Measurements from ENCODE around the gene GYS1. TPM values are rescaled to one million over a fixed set of nuclear protein-coding genes. Genes with fewer than 3 reads are reported as not detected.

The GYS1 gene
- total RNA-seq, 1 donor from 2014 or later: 45.7 TPM

DNA sequence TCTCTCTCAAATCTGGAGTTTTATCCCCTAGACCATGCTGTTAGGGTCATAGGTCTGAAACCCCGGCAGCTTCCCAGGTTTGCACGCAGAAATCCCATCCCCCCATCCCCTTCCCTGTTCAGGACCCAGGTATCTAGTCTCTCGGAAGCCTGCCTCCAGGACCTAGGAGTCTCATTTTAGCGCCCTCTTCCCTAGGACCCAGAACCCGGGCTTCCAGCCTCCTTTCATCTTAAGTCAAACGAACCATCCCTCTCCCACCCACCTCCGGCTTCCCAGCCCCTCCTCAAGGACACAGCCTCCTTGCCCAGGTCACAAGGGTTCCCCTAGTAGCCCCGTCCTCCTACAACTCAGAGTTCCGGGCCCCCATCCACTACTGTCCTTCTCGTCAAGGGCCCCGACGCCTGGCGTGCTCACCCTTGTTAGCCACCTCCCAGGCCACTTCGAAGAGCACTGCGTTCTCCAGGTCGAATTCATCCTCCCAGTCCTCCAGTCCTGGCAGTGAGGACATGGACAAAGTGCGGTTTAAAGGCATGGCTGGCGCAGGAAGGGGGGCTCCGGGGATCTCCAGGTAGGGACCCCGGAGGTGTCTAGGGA is 431 bp downstream of the GYS1 start:
- peaks cover 17% of the 10 kb centered on the region for H3K36me3 Mint-ChIP-seq (ENCODE audit: low read depth, unreplicated experiment)
- peak overlapping the region; percentile 97 for H3K4me3 Mint-ChIP-seq (ENCODE audit: unreplicated experiment)
- TF ChIP-seq, protein P1, sequence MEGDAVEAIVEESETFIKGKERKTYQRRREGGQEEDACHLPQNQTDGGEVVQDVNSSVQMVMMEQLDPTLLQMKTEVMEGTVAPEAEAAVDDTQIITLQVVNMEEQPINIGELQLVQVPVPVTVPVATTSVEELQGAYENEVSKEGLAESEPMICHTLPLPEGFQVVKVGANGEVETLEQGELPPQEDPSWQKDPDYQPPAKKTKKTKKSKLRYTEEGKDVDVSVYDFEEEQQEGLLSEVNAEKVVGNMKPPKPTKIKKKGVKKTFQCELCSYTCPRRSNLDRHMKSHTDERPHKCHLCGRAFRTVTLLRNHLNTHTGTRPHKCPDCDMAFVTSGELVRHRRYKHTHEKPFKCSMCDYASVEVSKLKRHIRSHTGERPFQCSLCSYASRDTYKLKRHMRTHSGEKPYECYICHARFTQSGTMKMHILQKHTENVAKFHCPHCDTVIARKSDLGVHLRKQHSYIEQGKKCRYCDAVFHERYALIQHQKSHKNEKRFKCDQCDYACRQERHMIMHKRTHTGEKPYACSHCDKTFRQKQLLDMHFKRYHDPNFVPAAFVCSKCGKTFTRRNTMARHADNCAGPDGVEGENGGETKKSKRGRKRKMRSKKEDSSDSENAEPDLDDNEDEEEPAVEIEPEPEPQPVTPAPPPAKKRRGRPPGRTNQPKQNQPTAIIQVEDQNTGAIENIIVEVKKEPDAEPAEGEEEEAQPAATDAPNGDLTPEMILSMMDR (IDR thresholded peaks at IDR 0.05; ENCODE audit: unreplicated experiment): no peak
- DNase-seq (ENCODE audit: low spot score): peak; percentile 13
- peaks cover 13% of the 10 kb centered on the region for H3K27me3 Mint-ChIP-seq (ENCODE audit: unreplicated experiment)
- H3K27ac Mint-ChIP-seq (ENCODE audit: unreplicated experiment): peak overlapping the region; percentile 72
- H3K9me3 Mint-ChIP-seq (ENCODE audit: unreplicated experiment): no peaks in the 10 kb centered on the region
- H3K4me1 Mint-ChIP-seq (ENCODE audit: unreplicated experiment): peaks cover 31% of the 10 kb centered on the region

DNA sequence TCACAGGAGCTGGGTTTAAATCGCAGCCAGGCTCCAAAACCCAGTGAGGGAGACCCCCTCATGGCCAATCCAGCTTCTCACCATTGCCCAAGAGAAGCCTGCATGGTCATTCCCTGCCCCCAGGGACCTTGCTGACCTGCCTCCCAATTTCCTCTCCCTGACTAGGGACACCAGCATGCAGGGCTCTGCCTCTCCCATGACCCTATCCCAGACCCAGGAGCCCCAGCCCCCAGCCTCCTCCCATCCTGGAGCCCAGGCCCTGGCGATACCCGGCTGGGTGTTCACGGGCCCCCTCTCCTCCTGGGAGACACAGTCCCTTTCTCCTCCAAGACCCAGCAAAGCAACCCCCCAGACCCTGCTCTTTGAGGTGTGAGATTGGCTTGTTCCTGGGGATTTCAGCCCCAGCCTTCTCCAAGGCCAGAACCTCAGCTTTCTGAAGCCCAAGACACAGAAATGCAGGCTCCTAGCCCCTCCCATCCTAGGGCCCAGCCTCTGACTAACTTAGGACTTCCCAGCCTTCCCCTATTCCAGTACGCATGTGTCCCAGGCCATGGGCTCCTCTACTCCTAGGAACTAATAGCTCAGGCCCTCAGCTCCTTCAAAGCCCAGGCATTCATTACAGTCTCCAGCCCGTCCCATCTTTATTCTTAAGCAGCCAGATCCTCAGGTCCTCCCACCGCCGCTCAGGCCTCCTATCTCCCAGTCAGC is 1.1 kb downstream of the GYS1 start:
- TF ChIP-seq, protein P1 (IDR thresholded peaks at IDR 0.05; ENCODE audit: unreplicated experiment): no peak
- Mint-ChIP-seq H3K9me3 (ENCODE audit: unreplicated experiment) (no peaks in the 10 kb centered on the region), H3K27me3 (ENCODE audit: unreplicated experiment) (peaks cover 13% of the 10 kb centered on the region), H3K4me1 (ENCODE audit: unreplicated experiment) (peaks cover 29% of the 10 kb centered on the region), H3K4me3 (ENCODE audit: unreplicated experiment) (peak overlapping the region; percentile 97), H3K36me3 (ENCODE audit: low read depth, unreplicated experiment) (peaks cover 22% of the 10 kb centered on the region), H3K27ac (ENCODE audit: unreplicated experiment) (peak overlapping the region; percentile 72)
- no peak for DNase-seq (ENCODE audit: low spot score)

DNA sequence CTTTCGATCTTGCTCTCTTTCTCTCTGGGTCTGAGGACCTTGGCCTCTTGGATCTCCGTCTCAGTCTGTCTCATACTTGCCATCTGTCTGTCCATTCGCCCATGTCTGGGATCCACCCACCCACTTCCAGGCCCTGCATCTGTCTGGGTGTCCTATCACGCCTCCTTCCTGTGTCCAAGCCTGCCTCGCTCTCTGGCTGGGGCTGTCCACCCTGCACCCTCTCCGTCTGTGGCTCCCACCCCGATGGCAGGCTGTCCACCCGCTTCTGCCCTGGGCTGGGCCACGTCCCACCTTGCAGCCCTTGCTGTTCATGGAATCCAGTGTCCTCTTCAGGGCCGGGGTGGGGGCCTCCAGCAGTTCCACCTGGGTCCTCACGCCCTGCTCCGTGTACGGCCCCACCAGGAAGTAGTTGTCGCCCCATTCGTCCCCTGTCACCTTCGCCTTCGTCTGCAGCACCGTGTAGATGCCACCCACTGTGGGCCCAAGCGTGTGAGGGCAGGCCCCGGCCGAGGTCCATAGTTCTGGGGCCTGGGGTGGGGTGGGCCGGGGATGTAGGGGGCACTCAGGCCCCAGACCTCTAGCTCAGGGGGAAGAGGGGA is 2.0 kb downstream of the GYS1 start:
- peak overlapping the region; percentile 73 for H3K4me3 Mint-ChIP-seq (ENCODE audit: unreplicated experiment)
- no peak overlapping the region for H3K27ac Mint-ChIP-seq (ENCODE audit: unreplicated experiment)
- peaks cover 22% of the 10 kb centered on the region for H3K36me3 Mint-ChIP-seq (ENCODE audit: low read depth, unreplicated experiment)

DNA sequence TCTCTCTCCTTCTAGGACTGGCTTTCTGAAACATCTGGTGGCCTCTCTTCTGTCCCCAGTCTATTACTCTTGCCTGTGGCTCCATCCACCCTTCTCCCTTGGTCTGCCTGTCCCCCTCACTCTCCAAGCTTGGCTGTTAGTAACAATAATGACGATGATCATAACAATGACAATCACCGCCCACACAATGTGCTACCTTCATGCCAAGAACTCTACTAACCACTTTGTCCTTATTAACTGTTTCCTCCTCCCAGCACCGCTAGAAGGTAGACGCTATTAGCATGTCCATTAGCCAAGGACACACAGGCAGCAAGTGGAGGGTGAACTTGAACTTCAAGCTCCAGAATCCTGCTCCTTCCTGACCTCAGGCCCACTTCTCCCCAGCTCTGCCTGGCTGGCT is 2.7 kb downstream of the GYS1 start:
- Mint-ChIP-seq H3K4me1 (ENCODE audit: unreplicated experiment) (peaks cover 29% of the 10 kb centered on the region), H3K36me3 (ENCODE audit: low read depth, unreplicated experiment) (peaks cover 22% of the 10 kb centered on the region), H3K27ac (ENCODE audit: unreplicated experiment) (no peak overlapping the region), H3K9me3 (ENCODE audit: unreplicated experiment) (no peaks in the 10 kb centered on the region), H3K4me3 (ENCODE audit: unreplicated experiment) (peak overlapping the region; percentile 7), H3K27me3 (ENCODE audit: unreplicated experiment) (peaks cover 13% of the 10 kb centered on the region)
- no peak for DNase-seq (ENCODE audit: low spot score)
- TF ChIP-seq, protein P1 (IDR thresholded peaks at IDR 0.05; ENCODE audit: unreplicated experiment): no peak

More for the DNA sequence above, 2.0 kb downstream of the GYS1 start:
- no peak for DNase-seq (ENCODE audit: low spot score)
- TF ChIP-seq, protein P1 (IDR thresholded peaks at IDR 0.05; ENCODE audit: unreplicated experiment): no peak
- Mint-ChIP-seq H3K27me3 (ENCODE audit: unreplicated experiment) (peaks cover 13% of the 10 kb centered on the region), H3K4me1 (ENCODE audit: unreplicated experiment) (peaks cover 29% of the 10 kb centered on the region), H3K9me3 (ENCODE audit: unreplicated experiment) (no peaks in the 10 kb centered on the region)

Measured in endothelial cell (in vitro differentiated cells).